ENCODE measurements around the gene MYOCOS.

DNA sequence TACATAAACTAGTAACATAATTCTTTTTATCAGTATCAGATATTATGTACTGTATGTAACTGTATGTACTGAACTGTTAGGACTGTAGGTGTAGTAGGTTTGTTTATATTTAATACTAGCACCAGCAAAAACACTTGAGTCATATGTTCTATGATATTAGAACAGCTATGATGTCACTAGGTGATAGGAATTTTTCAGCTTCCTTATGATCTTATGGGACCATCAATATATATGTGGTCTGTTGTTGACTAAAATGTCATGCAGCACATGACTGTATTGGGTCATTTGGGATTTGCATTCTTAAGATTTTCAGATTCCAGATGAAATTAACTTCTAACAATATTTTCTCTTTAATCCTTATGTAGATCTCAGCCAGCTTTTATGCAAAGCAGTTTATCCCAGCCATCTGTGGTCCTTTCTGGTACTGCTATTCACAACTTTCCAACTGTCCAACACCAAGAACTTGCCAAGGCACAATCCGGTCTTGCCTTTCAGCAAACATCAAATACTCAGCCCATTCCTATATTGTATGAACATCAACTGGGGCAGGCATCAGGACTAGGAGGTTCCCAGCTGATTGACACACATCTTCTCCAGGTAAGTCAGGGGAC lies 38.3 kb upstream of the MYOCOS start:
- no peak for TF ChIP-seq CTCF (IDR thresholded peaks at IDR 0.05)
- TF ChIP-seq POLR2A (IDR thresholded peaks at IDR 0.05) = no peak
